ENCODE measurements around the gene NECTIN2. TPM values are rescaled to one million over a fixed set of nuclear protein-coding genes. Genes with fewer than 3 reads are reported as not detected.

Gene NECTIN2
- total RNA-seq, 1 experiment from 2014 or later, result 96.3 TPM

GRCh38 chr19:44924243-44924725, 78.2 kb downstream of the NECTIN2 start:
- H3K9me3 ChIP-seq (ENCODE audit: control insufficient read depth in 1 of 2, insufficient read depth in 1 of 2, low read depth in 1 of 2, low read length in 2 of 2), result no peaks in the 10 kb centered on the region
- no peaks in the 10 kb centered on the region for H3K79me2 ChIP-seq (ENCODE audit: insufficient read depth, low read length)
- no peaks in the 10 kb centered on the region for H3K36me3 ChIP-seq (ENCODE audit: control insufficient read depth in 1 of 2, insufficient read depth in 2 of 2, low read length in 2 of 2)
- H4K20me1 ChIP-seq (ENCODE audit: insufficient read depth), result no peaks in the 10 kb centered on the region
- H3K4me1 ChIP-seq (ENCODE audit: control insufficient read depth in 1 of 2, insufficient read depth in 2 of 2, low read length in 2 of 2), result peaks cover 0 to 14% of the 10 kb centered on the region in 2 experiments; a peak in 3 of 4 replicates
- BruUV-seq (replicated peaks), result no TSS peak
- CTCF ChIA-PET, result no interaction called here
- ATAC-seq (no peak), DNase-seq (ENCODE audit: low read depth, low spot score) (no peak)
- no peaks in the 10 kb centered on the region for H3K9me2 ChIP-seq (ENCODE audit: insufficient read depth)
- H3K27ac ChIP-seq (ENCODE audit: low read depth, low read length), result no peak overlapping the region
- H3K4me2 ChIP-seq (ENCODE audit: low read length), result no peak overlapping the region
- no peak overlapping the region for H3K4me3 ChIP-seq (replicated peaks in 1 of 2; ENCODE audit: low read depth in 1 of 2, low read length in 2 of 2)
- H2AFZ ChIP-seq (ENCODE audit: low read depth, low read length, poor library complexity, severe bottlenecking), result no peak overlapping the region
- RAD21 ChIA-PET (ENCODE audit: low non-redundant PET in 1 of 2, low total read pairs in 2 of 2, uncharacterized antibody in 2 of 2, unreplicated experiment in 2 of 2), result no interaction called here
- no peak overlapping the region for H3K9ac ChIP-seq (ENCODE audit: low read length)
- H3K27me3 ChIP-seq (ENCODE audit: insufficient read depth, low read length), result no peaks in the 10 kb centered on the region
- no peak for TF ChIP-seq TCF7L2 (IDR thresholded peaks at IDR 0.05; ENCODE audit: borderline replicate concordance, extremely low read depth, insufficient read depth, insufficient read length)
- TF ChIP-seq POLR2A (IDR thresholded peaks at IDR 0.05; ENCODE audit: borderline replicate concordance, extremely low read depth, insufficient read depth, insufficient read length), result no peak
- TF ChIP-seq ATF3 (IDR thresholded peaks at IDR 0.05), result no peak
- TF ChIP-seq SIN3A (IDR thresholded peaks at IDR 0.05; ENCODE audit: low read depth), result no peak
- TF ChIP-seq RAD21 (IDR thresholded peaks at IDR 0.05; ENCODE audit: low read depth), result no peak
- TF ChIP-seq SP1 (IDR thresholded peaks at IDR 0.05; ENCODE audit: low read depth), result no peak
- no peak for TF ChIP-seq ZFX (IDR thresholded peaks at IDR 0.05)
- TF ChIP-seq POLR2AphosphoS5 (IDR thresholded peaks at IDR 0.05; ENCODE audit: low read depth, low read length), result no peak
- no peak for TF ChIP-seq CTCF (IDR thresholded peaks at IDR 0.05 in 2 of 3, conservative IDR thresholded peaks at IDR 0.05 in 1 of 3; ENCODE audit: borderline replicate concordance in 1 of 3, insufficient read depth in 1 of 3, low read depth in 2 of 3, low read length in 2 of 3)
- no peak for TF ChIP-seq MAX (IDR thresholded peaks at IDR 0.05)
- no peak for TF ChIP-seq SRF (IDR thresholded peaks at IDR 0.05; ENCODE audit: low read depth)
- TF ChIP-seq ELF1 (IDR thresholded peaks at IDR 0.05; ENCODE audit: borderline replicate concordance, low read depth), result no peak
- TF ChIP-seq ZNF274 (IDR thresholded peaks at IDR 0.05; ENCODE audit: low read depth, low read length), result no peak
- TF ChIP-seq YY1 (IDR thresholded peaks at IDR 0.05; ENCODE audit: extremely low read depth, insufficient replicate concordance, low read depth, low read length), result no peak
- TF ChIP-seq EZH2 (IDR thresholded peaks at IDR 0.05), result no peak
- POLR2A ChIA-PET, result no interaction called here
- intact Hi-C loops (cut with micrococcal nuclease), result no loop called here
